Neural progenitor cell (in vitro differentiated cells): ENCODE measurements around the gene CDK2AP2.

Experiments
- CTCF ChIP-seq: fragments of 200-600 bp; sonication (generic); IDR thresholded peaks from 2 replicates; pipeline ENCODE4 v1.5.1; 2017; ENCODE audit warnings: antibody characterized with exemption, mild to moderate bottlenecking
- EZH2 ChIP-seq: fragments of 200-600 bp; sonication (generic); IDR thresholded peaks from 2 replicates; pipeline ENCODE4 v1.6.1; 2017; ENCODE audit warnings: antibody characterized with exemption, mild to moderate bottlenecking, moderate library complexity
- EZH2phosphoT487 ChIP-seq: fragments of 200-600 bp; sonication (generic); IDR thresholded peaks from 2 replicates; pipeline ENCODE4 v1.6.1; 2017; ENCODE audit warnings: antibody characterized with exemption

GRCh38 chr11:67556244-67556643, 48.3 kb upstream of the CDK2AP2 start:
- no peak for TF ChIP-seq CTCF
- no peak for TF ChIP-seq EZH2phosphoT487
- TF ChIP-seq EZH2, result no peak
